EL (cell line): ENCODE results near the gene TMEM218.
"Not testable (repeated sequence)": the region's sequence is repeated elsewhere in the genome, so short reads cannot be mapped to it uniquely, and the experiment has no call there.

Experiments
- DNase-seq: peaks from one replicate; pipeline ENCODE4 v3.0.0-alpha.2; 2016

TMEM218 gene

DNA sequence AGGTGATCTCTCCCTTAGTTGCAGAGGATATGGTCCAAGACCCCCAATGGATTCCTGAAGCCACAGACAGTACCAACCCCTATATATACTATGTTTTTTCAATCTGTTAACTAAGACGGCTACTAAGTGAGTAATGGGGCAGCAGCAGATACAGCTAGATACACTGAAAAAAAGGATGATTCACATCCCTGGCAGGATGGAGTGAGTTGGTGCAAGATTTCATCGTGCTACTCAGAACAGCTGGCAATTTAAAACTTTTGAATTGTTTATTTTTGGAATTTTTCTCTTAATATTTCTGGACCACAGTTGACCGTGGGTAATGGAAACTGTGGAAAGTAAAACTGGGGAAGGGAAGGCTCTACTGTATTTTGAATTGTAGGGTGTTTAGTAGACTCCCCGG, 17.0 kb upstream of the TMEM218 start:
- DNase-seq, result peak; percentile 54

DNA sequence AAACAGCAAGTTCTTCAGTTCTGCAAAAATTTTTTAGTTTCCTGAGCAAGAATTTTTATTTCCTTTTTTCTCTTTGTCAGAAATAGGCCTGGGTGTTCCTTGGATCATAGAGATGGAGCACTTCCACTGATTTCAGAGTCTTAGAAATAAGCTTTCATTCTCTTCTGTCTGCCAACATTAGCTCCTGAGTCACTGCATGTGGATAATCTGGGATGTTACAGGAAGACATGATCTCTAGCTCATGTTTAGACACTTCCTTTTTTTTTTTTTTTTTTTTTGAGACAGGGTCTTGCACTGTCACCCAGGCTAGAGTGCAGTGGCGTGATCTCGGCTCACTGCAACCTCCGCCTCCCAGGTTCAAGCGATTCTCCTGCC, 13.2 kb upstream of the TMEM218 start:
- DNase-seq, result no peak

DNA sequence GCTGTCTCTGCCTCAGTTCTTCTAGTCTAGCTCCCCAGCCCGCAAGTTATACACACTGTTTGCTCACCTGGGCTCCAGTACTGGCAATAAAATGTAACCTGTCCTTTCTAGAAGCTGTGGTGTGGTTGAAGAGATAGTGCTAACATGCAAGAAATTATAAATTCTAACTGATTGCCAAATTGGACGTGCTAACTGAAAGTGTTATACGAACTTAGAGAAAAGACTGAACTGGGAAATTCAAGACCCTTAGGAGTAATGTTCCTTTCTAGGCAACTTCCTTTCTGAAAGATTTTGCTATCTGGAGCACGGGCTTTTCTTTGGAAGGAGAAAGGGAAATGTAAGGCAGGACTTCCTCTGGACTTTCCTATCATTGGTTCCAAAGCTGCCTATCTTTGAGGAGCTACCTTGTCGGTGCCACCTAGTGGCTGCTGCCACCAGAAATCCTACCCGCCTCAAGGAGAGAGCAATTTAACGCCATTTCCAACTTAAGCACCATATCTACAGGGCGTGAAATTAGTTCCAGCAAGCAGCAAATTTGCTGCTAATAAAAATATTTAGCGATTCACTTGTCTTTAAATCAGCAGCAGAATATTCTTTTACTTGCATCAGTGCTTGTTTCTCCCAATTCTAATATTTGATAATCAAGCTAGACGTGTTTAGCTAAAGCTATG, 12.7 kb upstream of the TMEM218 start:
- DNase-seq, result peak; percentile 42

DNA sequence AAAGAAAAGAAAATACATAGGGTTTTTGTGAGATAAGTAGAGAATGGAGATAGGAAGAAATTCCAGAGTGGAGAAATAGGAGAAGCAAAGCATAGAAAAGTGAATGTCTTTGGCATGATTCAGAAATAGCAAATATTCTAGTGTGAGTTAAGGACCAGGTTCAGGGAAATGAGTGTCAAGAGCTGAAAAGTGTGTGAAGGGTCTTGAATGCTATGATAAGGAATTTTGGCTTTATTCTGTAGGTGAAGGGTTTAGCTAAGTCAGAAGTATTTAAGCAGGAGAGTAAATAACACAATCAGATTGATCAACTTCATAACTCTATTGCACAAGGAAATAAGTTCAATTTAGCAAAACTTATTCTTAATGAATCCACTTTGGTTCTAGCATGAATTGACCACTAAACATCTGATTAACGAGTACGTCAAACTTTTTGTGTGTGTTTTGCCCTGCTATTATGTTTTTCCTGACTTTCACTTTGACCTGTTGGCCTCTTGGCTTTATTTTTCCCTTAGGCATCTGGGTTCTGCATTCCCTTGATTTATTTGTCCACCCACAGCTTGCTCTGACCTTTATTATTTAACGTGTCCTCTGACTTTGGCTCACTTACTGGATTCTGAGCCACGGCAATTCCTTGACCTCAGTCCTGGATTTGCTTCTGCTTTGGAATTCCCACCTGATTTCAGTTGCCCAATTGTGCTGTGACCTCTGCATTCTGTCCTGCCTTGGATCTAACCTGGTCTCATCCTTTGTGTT, 11.9 kb upstream of the TMEM218 start:
- no peak for DNase-seq

DNA sequence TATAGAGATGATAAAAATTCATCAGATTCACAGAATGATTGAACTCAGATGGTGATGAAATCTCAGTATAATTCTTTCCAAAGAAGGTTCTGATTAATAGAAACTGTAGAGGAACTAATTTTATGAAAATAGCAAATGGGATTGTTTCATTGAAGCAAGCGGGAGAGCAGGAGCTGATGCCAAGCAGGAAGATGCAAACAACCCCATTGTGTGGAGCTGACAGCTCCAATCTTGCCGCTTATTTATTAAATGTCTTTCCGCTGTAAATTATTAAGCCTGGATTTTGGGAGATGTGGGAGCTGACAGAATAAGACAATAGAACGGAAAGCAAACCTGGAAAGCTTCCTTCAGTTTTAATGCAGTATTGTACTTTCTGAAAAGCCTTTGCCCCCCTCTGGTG, 6.0 kb upstream of the TMEM218 start:
- DNase-seq, result no peak

DNA sequence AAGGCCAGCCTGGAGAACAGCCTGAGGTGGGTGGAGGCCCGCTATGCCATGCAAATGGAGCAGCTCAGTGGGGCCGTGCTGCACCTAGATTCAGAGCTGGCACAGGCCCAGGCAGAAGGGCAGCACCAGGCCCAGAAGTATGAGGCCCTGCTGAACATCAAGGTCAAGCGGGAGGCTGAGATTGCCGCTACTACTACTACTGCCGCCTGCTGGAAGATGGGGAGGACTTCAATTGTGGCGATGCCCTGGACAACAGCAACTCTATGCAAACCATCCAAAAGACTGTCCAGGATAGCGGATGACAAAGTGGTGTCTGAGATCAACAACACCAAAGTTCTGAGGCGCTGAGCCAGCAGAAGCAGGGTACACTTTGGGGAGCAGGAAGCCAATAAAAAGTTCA, 3.1 kb upstream of the TMEM218 start:
- no peak for DNase-seq

DNA sequence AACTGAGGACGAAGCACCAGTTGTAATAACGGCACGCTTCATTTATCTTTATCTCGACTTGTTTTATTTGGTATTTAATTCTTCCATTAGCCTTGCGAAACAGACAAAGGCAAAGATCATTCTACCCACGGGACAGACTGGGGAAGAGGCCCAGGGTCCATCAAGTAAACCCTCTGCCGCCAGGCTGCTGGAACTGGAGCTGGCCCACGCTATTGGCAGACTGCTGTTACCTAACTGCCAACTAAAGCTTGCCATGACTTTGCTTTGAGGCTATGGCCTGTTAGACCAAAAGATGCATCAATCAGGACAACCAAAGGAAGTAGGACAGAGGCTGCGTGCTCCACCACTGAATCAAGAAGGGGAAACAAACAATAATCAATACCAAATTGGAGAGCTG, 780 bp upstream of the TMEM218 start:
- no peak for DNase-seq

DNA sequence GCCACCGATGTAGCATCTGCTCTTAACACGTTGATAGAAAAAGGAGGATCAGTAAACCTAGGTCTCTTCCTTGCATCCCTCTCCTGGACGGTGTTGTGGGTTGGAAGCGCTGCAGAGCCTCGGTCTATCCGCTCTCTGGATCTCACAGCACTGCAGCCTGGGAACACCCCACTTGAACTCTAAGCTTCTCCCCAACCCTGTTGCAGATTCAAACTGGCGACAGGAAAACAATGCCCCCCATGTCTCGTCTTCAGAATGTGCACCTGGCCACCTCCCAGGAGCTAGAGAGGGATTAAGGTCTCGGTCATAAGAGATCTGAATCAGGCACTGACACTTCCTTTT, 454 bp downstream of the TMEM218 start:
- DNase-seq, result peak; percentile 25

DNA sequence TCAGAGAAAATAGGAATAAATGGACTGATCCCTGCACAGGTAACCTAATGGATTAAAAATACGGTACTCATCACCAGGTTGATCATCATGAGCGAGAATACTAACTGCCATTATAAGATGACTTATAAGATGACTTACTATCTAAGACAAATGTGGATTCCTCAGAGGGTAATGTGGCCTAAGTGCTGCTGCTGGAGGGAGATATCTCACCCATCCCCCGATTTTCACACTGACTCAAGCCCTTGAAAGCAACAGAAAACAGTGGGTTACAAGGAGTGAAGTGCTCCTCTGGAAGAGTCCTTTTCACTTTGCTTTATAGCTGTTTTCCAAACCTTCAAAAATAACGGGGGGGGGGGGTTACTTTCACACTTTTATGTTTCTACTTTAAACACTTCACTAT, 920 bp downstream of the TMEM218 start:
- peak; percentile 24 for DNase-seq

DNA sequence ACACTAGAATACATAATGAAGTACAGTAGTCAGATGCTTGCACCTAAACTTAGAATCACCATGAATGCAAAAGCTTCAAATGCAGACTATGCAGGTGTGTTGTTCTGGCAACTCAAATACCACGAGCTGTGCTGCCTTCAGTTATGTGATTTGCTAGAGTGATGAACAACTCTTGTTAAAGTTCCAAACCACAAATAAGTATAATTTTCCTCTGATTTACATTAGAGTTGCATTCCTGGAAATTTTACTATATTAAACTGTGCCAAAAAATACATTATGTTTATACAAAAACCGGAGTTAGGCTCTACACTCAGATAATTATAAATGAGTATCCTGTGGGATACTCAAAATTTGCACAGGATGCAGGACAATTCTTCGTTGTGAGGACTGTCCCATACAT, 3.0 kb downstream of the TMEM218 start:
- DNase-seq, result no peak

DNA sequence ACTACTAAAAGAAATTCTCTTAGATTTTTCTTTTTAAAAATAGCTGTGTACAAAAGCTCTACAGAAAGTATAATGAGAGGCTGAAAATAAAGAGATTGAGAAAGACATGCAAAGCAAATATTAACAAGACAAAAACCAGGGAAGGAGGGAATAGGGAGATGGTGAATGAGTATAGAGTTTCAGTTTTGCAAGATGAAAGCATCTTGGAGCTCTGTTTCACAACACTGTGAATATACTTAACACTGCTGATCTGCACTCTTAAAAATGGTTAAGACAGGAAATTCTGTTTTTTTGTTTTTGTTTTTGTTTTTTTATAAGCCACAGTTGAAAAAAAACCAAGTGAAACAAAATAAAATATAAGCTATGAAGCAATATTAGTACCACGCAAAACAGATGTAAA, 5.5 kb downstream of the TMEM218 start:
- no peak for DNase-seq

DNA sequence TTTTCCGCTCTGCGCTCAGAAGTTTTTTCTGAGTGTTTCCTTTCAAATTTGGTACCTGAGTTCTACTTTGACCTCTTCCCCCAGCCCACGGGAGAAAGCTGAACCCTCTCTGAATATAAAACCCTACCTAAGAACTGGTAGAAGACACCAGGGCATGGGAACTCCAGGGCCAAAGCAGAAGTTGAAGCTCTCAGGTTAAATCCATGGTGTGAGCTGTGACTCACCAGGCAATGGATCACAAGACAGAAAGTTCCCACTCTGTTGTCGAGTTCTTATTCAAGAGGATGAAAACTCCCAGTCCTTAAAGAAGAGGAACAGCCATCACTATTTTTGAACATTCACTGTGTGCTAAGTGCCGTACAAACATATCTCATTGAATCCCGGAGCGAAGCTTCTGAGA, 8.9 kb downstream of the TMEM218 start:
- DNase-seq, result no peak

DNA sequence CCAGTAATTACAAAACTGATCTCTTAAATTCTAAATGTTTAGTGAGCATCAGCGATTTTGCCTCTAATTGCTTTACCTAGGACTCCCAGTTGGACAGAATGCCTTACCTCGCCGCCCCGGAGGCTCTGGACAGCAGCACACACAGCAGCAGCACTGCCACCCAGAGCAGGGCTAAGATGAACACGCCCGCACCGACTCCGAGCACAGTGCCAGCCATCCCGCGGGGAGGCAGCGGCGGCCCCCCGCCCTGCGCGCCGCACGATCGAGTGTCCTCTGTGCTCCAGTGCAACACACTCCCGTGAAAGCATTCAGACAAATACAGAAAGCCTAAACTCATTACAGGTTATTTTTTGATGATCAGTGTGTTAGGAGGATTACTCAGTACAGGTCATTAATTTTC, 9.4 kb downstream of the TMEM218 start:
- no peak for DNase-seq

DNA sequence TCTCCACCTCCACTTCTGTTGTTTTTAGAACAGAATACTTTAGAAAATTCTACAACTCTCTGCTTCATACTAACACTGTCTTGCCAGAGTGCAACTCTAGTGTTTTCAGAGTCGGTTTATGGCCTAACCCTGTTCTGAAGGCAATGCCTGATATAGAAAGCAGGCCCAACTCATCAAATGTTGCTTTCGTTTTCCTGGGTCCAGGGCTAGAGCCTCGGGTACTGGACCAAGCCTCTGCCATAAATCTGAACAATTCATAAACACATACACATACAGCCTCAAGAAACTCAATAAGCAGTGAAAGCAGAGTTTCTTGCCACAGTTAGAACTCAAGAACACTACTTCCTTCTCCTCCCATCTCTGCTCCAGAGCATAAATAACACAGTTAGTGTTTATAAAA, 9.8 kb downstream of the TMEM218 start:
- no peak for DNase-seq

DNA sequence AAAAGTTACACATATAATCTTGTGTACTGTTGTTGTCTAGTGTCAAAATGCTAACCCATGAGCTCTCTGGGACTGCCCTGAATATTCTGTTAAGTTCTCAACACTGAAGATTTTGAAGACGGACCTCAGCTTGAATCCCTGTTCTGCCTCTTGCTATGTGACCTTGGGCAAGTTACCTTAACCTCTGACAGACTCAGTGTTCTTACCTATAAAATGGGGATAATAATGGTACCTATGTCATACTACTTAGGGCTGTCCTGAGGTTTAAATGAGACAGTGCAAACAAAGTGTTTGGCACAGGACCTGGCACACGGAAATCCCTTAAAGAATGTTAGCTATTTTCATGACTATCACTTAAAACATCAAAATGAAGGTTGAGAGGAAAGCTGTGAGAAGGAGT, 11.3 kb downstream of the TMEM218 start:
- DNase-seq, result no peak

DNA sequence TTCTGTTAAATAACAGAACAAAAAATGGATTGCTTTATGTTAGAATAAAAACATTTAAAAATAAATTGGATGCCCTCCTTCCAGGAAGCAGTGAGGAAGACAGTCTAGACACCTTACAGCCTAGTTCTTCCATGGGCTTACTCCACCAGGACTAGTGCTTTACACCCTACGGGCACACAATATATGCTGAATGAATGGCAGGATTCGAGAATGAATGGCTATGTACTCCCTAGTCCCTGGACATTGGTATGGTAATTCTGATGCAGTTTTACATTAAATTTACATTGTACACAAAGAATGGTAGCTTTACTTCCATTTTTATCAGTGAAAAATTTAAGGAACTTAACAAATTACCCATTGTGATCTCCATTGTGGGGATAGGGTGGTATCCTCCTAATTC, 16.7 kb downstream of the TMEM218 start:
- no peak for DNase-seq

DNA sequence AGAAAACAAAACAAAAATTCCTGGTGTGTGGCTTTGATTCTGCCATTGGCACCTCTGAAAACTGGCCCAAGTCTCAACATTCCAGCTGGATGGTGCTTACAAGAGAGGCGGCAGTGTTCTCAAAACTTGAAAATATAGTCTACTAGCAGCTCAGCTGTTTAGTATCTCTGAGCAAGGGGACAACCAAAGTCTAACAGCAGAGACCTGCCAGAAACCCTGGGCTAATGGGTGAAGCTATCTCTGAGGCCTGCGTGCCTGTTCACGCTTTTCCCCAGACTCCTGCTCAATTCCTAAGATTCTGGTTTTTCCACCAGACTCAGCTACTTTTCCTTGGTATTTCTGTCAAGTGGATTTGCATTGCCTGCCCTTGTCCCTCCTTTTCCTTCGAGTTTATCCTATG, 17.9 kb downstream of the TMEM218 start:
- no peak for DNase-seq

DNA sequence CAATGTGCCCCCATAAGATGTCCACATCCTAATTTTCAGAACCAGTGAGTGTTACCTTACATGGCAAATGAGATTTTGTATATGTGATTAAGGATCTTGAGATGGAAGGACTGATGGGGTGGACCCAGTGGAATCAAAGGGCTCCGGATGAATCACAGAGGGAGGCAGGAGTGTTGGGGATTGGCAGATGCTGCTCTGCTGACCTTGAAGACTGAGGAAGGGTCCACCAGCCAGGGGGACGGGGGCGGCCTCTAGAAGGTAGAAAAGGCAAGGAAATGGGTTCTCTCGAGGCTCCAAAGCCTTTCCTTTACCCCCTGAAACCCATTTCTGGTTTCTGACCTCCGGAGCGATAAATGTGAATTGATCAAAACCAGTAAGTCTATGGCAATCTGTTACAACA, 18.8 kb downstream of the TMEM218 start:
- DNase-seq, result no peak

DNA sequence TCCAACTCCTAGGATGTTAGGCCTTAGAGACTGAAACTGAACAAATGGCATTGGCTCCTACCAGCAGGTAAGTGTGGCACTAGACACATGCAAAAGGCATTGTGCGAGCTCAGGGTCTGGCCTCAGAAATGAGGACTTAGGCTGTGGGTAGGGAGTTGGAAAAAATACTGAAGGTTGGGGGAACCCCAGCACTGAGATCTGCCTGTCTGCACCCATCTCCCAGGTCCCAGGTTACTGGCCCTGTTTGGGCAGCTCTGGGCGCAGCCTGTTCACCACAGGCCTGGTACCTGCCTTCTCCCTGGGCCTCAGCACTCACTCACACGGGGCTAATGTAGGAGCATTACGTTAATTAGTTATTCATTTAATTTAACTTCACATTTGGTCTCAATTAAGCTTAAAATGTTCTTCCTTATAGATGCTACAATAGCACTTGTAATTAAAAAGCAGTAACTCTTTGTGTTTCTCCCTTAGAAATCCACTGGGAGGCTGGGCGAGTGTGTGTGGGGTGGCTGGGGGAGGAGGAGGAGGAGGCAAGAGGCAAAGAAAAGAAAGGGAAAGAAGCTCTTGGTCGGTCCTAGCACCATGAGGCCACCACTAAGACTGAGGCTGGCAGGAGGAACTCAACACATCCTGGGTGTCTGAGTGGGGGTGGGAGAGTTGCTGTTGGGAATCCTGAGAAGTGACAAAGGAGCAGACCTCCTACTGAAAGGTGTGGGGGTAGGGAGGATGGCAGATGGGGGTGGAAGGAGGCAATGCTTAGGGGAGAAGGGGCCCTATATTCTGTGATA, 19.4 kb downstream of the TMEM218 start:
- DNase-seq, result no peak

DNA sequence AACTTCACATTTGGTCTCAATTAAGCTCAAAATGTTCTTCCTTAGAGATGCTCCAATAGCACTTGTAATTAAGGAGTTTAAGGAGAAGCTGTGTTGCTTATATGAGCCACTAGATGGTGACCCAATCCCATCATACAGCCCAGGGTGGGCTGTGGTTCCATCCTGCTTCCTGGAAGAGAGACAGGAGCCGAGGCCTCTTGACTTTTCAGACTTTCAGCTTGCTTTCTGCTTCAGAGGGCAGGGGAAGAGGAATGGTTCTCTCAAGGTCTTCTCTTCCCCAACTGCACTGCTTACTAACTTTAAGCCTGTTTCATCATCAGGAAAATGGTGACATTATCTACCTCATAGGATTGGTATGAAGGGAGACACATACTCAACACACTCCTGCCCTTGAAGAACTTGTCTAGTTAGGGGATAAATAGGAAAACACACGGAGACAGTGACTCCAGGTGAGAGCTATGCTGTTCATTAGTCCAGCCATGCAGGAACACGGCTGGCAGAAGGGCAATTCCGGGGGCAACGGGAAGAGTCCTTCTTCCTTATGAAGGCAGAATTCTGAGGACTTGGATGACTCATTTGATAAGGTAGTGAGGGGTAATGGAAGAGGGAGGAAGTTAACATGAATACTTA, 20.1 kb downstream of the TMEM218 start:
- DNase-seq, result peak; percentile 67

DNA sequence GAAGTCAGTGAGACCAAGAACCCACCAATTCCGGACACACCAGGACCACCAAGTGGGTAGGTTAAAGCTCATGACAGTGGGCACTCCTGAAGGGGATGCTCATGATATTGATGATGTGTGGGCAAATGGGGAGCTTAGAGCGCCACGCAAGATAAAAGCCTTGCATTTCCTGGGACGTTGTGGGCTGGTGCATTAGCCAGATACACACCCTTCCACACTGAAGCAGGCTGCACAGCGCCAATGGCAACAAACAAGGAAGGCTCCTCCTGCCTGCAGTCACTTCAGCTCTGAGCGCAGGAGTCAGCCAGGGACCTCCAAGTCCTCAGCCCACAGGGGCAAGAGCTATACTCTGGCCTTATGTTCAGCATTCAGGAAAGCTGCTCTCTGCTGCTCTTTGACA, 20.6 kb downstream of the TMEM218 start:
- DNase-seq, result no peak

DNA sequence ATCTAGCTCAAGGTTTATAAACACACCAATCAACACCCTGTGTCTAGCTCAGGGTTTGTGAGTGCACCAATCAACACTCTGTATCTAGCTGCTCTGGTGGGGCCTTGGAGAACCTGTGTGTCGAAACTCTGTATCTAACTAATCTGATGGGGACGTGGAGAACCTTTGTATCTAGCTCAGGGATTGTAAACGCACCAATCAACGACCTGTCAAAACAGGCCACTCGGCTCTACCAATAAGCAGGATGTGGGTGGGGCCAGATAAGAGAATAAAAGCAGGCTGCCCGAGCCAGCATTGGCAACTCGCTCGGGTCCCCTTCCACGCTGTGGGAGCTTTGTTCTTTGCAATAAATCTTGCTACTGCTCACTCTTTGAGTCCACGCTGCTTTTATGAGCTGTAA, 21.3 kb downstream of the TMEM218 start:
- DNase-seq, result not testable (repeated sequence)

DNA sequence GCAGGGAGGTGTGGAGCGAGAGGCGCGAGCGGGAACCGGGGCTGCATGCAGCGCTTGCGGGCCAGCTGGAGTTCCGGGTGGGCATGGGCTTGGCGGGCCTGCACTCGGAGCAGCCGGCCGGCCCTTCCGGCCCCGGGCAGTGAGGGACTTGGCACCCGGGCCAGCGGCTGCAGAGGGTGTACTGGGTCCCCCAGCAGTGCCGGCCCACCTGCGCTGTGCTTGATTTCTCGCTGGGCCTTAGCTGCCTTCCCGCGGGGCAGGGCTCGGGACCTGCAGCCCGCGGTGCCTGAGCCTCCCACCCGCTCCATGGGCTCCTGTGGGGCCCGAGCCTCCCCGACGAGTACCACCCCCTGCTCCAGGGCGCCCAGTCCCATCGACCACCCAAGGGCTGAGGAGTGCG, 21.9 kb downstream of the TMEM218 start:
- DNase-seq, result not testable (repeated sequence)
